GM21447 (cell line): ENCODE data around the gene SLC30A9.
A peak's percentile ranks its signal among the peaks of the same experiment; 100 is the strongest.

Source experiments
- ATAC-seq: cut with Tn5 transposase; IDR thresholded peaks from one replicate; pipeline ENCODE4 v1.9.1; 2021; ENCODE audit not compliant: unreplicated experiment

The SLC30A9 gene

DNA sequence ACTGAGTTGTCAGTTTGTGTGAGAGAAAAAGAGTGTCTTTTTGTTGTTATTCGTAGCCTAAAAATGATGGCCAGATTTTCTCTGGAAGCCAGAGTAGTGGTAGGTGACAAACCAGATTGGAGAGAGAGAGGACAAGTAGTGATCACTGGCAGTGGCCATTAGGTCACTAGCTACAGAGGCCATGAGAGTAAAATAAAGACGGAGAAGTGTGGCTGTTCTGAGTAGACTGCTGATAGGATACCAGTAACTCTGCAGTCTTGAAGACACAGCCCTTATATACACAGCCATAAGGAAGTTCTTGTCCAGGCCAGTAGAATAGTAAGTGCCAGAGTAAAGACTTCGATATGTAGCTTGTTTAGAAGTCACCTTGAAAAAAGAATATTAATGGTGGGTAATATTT is 7.7 kb downstream of the SLC30A9 start:
- no peak for ATAC-seq

- ATAC-seq: no peak
Measured at GRCh38 chr4:41999321-41999720, 9.0 kb downstream of the SLC30A9 start.

GRCh38 chr4:42008011-42008786 is 17.9 kb downstream of the SLC30A9 start:
- ATAC-seq: no peak

- ATAC-seq: no peak
Measured at GRCh38 chr4:42015438-42015837, 25.1 kb downstream of the SLC30A9 start.

DNA sequence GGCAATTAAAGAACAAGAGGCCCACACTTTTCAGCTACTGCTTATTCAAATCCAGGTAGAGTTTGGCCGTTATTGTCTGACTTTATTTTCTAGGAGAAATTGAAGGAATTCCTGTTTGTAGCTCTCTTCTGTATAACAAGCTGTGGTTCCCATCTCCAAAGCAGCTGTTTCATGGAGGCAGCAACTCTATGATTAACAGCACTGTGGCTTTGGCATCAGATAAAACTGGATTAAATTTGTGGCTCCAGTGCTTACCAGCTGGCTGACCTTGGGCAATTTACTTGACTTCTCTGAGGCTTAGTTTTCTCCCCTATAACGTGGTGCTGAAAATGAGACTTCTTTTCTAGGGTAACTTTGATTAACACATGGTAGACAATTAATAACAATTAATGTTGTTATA is 28.1 kb downstream of the SLC30A9 start:
- ATAC-seq: no peak

GRCh38 chr4:42048394-42048793 is 58.1 kb downstream of the SLC30A9 start:
- ATAC-seq: no peak

- no peak for ATAC-seq
Measured at GRCh38 chr4:42050516-42051249, 60.4 kb downstream of the SLC30A9 start.

DNA sequence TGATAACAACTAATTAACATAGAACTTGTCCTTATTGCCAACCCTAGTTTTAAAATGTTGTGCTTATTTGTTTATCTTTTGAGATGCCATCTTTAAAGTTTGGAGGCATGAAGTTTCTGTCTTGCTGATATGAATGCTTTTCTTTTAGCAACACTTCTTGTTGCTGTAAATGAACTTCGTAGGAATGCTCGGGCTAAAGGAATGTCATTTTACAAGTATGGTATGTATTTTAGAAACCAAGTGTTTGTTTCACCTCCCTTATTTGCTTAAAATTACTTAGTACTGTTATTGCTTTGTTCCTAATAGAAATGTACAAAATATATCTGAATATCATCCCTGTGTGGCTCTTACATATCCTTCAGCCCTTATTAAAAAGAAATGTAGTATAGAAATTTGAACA is 76.1 kb downstream of the SLC30A9 start:
- no peak for ATAC-seq

DNA sequence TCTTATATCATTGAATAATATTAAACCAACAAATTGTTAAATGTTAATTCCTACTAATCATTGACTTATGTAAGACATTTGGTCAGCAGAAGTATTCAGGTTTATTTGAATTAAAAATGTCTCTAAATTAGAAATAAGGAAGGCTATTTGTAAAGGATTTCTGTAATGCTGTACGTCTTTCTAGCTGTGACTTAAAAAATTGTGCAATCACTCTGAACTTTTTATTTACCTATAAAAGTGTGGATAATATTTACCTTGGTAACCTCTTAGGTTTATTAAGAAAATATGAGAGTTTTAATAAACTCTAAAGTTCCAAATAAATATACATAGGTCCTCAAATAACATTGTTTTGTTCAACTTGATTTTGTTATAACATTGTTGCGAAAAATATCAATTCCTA is 76.9 kb downstream of the SLC30A9 start:
- no peak for ATAC-seq

DNA sequence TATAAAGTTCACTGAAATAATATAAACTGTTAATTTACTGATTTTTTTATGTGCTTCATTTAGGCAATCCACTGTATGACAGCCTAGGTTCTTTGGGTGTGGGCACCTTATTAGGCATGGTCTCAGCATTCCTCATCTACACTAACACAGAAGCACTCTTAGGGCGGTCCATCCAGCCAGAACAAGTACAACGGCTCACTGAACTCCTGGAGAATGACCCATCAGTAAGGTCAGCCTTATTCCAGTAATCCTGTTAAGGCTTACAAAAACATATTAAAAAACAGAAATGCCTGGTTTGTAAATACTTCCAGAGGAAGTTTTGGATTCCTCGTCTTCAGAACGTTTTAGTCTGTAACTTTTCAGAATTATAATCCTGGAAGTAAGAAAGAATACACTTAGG is 80.1 kb downstream of the SLC30A9 start:
- no peak for ATAC-seq

GRCh38 chr4:42074294-42074693 is 84.0 kb downstream of the SLC30A9 start:
- no peak for ATAC-seq

DNA sequence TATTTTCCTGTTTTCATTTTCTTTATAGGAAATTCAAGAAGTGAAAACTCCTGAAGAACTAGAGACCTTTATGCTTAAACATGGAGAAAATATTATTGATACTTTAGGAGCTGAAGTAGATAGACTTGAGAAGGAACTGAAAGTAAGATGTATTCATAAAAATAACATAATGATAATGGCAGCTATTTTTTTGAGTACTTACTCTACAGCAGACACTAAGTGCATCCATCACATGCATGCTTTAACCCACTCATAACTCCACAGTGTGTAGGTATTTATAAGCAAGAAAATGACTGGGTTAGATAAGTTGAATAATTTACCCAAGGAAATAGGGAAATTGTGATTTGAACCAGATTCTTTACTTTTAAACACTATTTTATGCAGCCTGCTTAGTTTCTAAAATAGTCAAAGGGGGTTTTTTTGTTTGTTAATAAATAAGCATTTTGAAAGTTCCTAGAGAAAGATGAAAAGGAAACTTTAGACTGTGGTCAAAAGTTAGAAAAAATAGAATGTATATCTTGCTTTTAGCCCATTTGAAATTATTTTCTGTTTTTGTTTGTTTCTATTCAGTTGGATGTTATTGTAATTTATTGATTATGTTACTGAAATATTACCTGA is 88.0 kb downstream of the SLC30A9 start:
- ATAC-seq: peak; percentile 82

DNA sequence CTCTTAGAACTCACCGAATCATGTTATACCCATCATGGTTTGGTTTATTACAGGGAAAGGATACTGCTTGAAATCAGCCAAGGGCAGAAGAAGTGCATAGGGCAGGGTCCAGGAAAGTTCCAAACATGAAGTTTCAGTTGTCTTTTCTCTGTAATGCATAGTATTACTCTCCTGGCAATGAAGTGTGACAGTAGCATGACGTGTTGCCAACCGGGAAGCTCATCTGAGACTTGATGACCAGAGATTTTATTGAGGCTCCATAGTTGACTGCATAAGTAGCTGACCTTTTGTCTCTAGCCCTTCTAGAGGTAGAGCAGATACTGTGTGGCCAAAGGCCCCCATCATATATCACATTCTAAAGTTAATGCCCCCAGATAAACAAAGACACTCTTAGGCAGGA is 90.0 kb downstream of the SLC30A9 start:
- no peak for ATAC-seq

- ATAC-seq: no peak
Measured at GRCh38 chr4:42083816-42084215, 93.5 kb downstream of the SLC30A9 start.

DNA sequence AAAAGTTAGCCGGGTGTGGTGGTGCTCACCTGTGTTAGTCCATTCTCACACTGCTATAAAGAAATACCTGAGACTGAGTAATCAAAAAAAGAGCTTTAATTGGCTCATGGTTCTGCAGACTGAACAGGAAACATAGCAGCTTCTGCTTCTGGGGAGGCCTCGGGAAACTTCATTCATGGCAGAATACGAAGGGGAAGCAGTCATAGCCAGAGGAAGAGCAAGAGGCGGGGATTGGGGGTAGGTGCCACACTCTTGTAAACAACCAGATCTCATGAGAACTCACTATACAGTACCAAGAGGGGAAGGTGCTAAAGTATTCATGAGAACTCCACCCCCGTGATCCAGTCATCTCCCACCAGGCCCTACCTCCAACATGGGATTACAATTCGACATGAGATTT is 98.1 kb downstream of the SLC30A9 start:
- no peak for ATAC-seq

DNA sequence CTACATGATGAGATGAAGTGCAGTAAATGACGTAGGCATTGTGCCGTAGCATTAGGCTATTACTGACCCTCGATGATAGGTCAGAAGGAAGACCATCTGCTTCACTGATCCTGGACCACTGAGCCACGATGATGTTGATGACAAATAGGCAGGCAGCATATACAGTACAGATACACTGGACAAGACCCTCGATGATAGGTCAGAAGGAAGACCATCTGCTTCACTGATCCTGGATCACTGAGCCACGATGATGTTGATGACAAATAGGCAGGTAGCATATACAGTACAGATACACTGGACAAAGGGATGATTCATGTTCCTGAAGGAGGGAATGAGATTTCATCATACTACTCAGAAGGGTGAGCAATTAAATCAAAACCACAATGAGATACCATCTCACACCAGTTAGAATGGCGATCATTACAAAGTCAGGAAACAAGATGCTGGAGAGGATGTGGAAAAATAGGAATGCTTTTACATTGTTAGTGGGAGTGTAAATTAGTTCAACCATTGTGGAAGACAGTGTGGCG is 111.2 kb downstream of the SLC30A9 start:
- no peak for ATAC-seq

DNA sequence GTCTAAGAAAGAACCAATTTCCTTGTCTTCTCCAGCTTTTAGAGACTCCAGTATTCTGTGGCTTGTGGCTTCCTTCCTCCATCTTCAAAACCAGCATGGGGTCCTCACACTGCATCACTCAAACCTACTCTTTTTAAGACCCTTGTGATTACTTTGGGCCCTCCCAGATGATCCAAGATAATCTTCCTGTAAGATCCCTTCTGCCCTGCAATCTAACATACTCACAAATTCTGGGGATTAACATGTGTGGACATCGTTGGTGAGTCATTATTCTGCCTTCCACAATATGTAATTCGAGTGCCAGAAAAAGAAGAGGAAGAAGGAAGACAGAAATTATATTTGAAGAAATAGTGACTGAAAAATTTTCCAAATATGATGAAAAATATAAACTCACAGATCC is 114.2 kb downstream of the SLC30A9 start:
- ATAC-seq: no peak

- no peak for ATAC-seq
Measured at GRCh38 chr4:42112846-42113245, 122.5 kb downstream of the SLC30A9 start.

GRCh38 chr4:42119886-42120285 is 129.6 kb downstream of the SLC30A9 start:
- no peak for ATAC-seq

GRCh38 chr4:42122237-42122636 is 131.9 kb downstream of the SLC30A9 start:
- no peak for ATAC-seq

DNA sequence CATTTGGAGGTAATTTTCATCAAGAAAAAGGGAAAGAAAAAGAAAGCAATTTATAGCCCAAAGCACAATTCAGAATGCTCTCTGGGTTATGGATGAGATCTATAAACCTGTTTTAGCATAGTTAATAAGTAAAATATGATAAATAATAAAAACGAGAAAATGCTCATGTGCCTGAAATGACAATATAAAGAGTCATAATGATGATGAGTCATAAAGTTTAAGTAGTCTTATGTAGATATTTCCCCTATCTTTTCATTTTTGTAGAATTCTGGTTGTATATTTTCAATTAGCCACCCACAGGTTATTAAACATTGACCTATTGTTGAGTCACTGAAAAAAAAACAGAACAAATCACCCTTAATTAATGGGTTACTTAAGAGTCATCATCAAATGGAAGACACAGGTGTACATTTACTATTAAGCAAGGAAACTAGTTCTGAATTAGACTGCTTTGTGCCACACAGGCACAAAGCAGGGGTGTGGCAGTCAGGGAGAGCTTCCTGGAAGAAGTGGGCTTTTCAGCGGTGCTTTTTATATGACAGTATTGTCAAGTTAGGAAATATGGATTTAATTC is 132.8 kb downstream of the SLC30A9 start:
- ATAC-seq: no peak

- ATAC-seq: no peak
Measured at GRCh38 chr4:42132099-42132498, 141.8 kb downstream of the SLC30A9 start.
